HCT116 (cell line): ENCODE data around the gene PHF21A. TPM values are rescaled to one million over a fixed set of nuclear protein-coding genes. Genes with fewer than 3 reads are reported as not detected.

Experiments
- ATAC-seq: fragments of 200-7000 bp; cut with Tn5 transposase; 2 replicates; pipeline ENCODE4 v1.9.1; 2020; ENCODE audit warnings: mild to moderate bottlenecking, moderate library complexity
- BruUV-seq: library from RNA; stranded (reverse); fragments of 400-500 nt; replicated peaks from 2 replicates; lab custom pipeline; 2021; lab: Mats Ljungman, UMichigan
- CTCF ChIA-PET: fragments of 300-600 bp; sonication (Branson Sonifier 250); formaldehyde crosslinking; loops from one replicate; lab custom pipeline; 2021; ENCODE audit warnings: antibody characterized with exemption; lab: Charles Lee
- POLR2A ChIA-PET: fragments of 300-600, 350-600 bp; sonication (Branson Sonifier 250); formaldehyde crosslinking; loops from one replicate; lab custom pipeline; 2021; ENCODE audit warnings: antibody characterized with exemption; lab: Charles Lee
- RAD21 ChIA-PET, 2 experiments: fragments of 300-600 bp; sonication (Branson Sonifier 250); formaldehyde crosslinking; loops; one replicate each; lab custom pipeline; 2023; ENCODE audit warnings: low total read pairs in 2 of 2; ENCODE audit not compliant: uncharacterized antibody in 2 of 2, unreplicated experiment in 2 of 2, low non-redundant PET in 1 of 2; lab: Charles Lee
- DNase-seq: peaks from one replicate; pipeline ENCODE4 v3.0.0-alpha.2; 2010; ENCODE audit warnings: low read depth, low spot score
- H2AFZ ChIP-seq: fragments of 200-600 bp; shearing (Covaris generic), sonication (generic); 2 replicates; pipeline ENCODE4 v1.6.1; 2017; ENCODE audit warnings: low read depth, mixed run types, mixed read lengths, antibody characterized with exemption, low read length; ENCODE audit not compliant: poor library complexity, severe bottlenecking
- H3K27ac ChIP-seq: 2 replicates; pipeline ENCODE4 v1.5.1; 2012; ENCODE audit warnings: low read depth, low read length
- H3K27me3 ChIP-seq: fragments of 200-600 bp; sonication (generic); 2 replicates; pipeline ENCODE4 v1.6.1; 2016; ENCODE audit warnings: mixed run types, low read length, mixed read lengths; ENCODE audit not compliant: insufficient read depth
- H3K36me3 ChIP-seq, 2 experiments: fragments of 200-500 bp in 1 of 2; fragments of 200-600 bp in 1 of 2; sonication (Bioruptor generic) in 1 of 2; sonication (generic) in 1 of 2; 2 replicates each; pipeline versions ENCODE4 v1.5.1 to v1.6.1; 2014 to 2016; ENCODE audit warnings: low read length in 2 of 2, inconsistent platforms in 1 of 2, mixed read lengths in 1 of 2, mixed run types in 1 of 2; ENCODE audit not compliant: insufficient read depth in 2 of 2, control insufficient read depth in 1 of 2
- H3K4me1 ChIP-seq, 2 experiments: fragments of 200-600 bp in 1 of 2; sonication (generic) in 1 of 2; 2 replicates each; pipeline versions ENCODE4 v1.5.1 to v1.6.1; 2012 to 2017; ENCODE audit warnings: low read length in 2 of 2, inconsistent platforms in 1 of 2, mild to moderate bottlenecking in 1 of 2, mixed read lengths in 1 of 2, mixed run types in 1 of 2, moderate library complexity in 1 of 2; ENCODE audit not compliant: insufficient read depth in 2 of 2, control insufficient read depth in 1 of 2
- H3K4me2 ChIP-seq: fragments of 200-600 bp; sonication (generic); 2 replicates; pipeline ENCODE4 v1.6.1; 2017; ENCODE audit warnings: mixed run types, low read length, mixed read lengths
- H3K4me3 ChIP-seq, 2 experiments: fragments of 200-600 bp in 1 of 2; sonication (generic) in 1 of 2; replicated peaks in 1 of 2; 2 replicates each; pipeline ENCODE4 v1.5.1; 2011 to 2016; ENCODE audit warnings: low read length in 2 of 2, control low read depth in 1 of 2, low read depth in 1 of 2, mild to moderate bottlenecking in 1 of 2, mixed read lengths in 1 of 2, mixed run types in 1 of 2
- H3K79me2 ChIP-seq: fragments of 200-600 bp; sonication (generic); 2 replicates; pipeline ENCODE4 v1.6.1; 2017; ENCODE audit warnings: mild to moderate bottlenecking, mixed run types, low read length, moderate library complexity, mixed read lengths; ENCODE audit not compliant: insufficient read depth
- H3K9ac ChIP-seq: fragments of 200-600 bp; sonication (generic); 2 replicates; pipeline ENCODE4 v1.6.1; 2016; ENCODE audit warnings: low read length, mixed read lengths
- H3K9me2 ChIP-seq: fragments of 200-600 bp; sonication (generic), shearing (Covaris generic); 2 replicates; pipeline ENCODE4 v1.6.1; 2017; ENCODE audit warnings: mixed run types, mild to moderate bottlenecking, moderate library complexity; ENCODE audit not compliant: insufficient read depth
- H3K9me3 ChIP-seq, 2 experiments: fragments of 200-500 bp in 1 of 2; fragments of 200-600 bp in 1 of 2; sonication (Bioruptor generic) in 1 of 2; sonication (generic) in 1 of 2; 2 replicates each; pipeline ENCODE4 v1.6.1; 2014 to 2017; ENCODE audit warnings: low read length in 2 of 2, mixed read lengths in 2 of 2, inconsistent platforms in 1 of 2, low read depth in 1 of 2, mild to moderate bottlenecking in 1 of 2, mixed run types in 1 of 2, moderate library complexity in 1 of 2; ENCODE audit not compliant: control insufficient read depth in 1 of 2, insufficient read depth in 1 of 2
- H4K20me1 ChIP-seq: fragments of 200-600 bp; sonication (generic), shearing (Covaris generic); 2 replicates; pipeline ENCODE4 v1.6.1; 2017; ENCODE audit warnings: mixed run types, mild to moderate bottlenecking, moderate library complexity; ENCODE audit not compliant: insufficient read depth
- CEBPB ChIP-seq: IDR thresholded peaks from 2 replicates; pipeline ENCODE4 v1.6.1; 2012; ENCODE audit warnings: low read depth
- EZH2 ChIP-seq: fragments of 200-600 bp; sonication (generic); IDR thresholded peaks from 2 replicates; pipeline ENCODE4 v1.6.1; 2017; ENCODE audit warnings: antibody characterized with exemption, mixed run types
- POLR2A ChIP-seq: IDR thresholded peaks from 2 replicates; pipeline ENCODE4 v1.7.0; 2011; ENCODE audit warnings: borderline replicate concordance; ENCODE audit not compliant: insufficient read depth, insufficient read length; ENCODE audit errors: extremely low read depth
- SIN3A ChIP-seq: IDR thresholded peaks from 2 replicates; pipeline ENCODE4 v1.6.1; 2012; ENCODE audit warnings: low read depth
- SRF ChIP-seq: IDR thresholded peaks from 2 replicates; pipeline ENCODE4 v1.6.1; 2012; ENCODE audit warnings: low read depth
- TCF7L2 ChIP-seq: IDR thresholded peaks from 2 replicates; pipeline ENCODE4 v1.7.0; 2011; ENCODE audit warnings: borderline replicate concordance, inconsistent platforms; ENCODE audit not compliant: insufficient read depth, insufficient read length; ENCODE audit errors: extremely low read depth
- YY1 ChIP-seq: IDR thresholded peaks from 2 replicates; pipeline ENCODE4 v1.6.1; 2011; ENCODE audit warnings: low read length, low read depth, moderate library complexity, mild to moderate bottlenecking; ENCODE audit not compliant: insufficient replicate concordance; ENCODE audit errors: extremely low read depth
- intact Hi-C: fragments of 100-400 bp; cut with micrococcal nuclease; formaldehyde crosslinking; loops from 2 replicates; pipeline ENCODE4 v1.10.0; 2022
- total RNA-seq: library from RNA; stranded (reverse); gene quantifications from one replicate; pipeline ENCODE4 v1.2.1, GENCODE V29; 2021; ENCODE audit not compliant: unreplicated experiment
- TF ChIP-seq, protein P1 (sequence below): IDR thresholded peaks from 2 replicates; pipeline ENCODE4 v1.6.1; 2012; ENCODE audit warnings: low read depth

Gene PHF21A
- total RNA-seq, 1 experiment from 2014 or later: 27.0 TPM

DNA sequence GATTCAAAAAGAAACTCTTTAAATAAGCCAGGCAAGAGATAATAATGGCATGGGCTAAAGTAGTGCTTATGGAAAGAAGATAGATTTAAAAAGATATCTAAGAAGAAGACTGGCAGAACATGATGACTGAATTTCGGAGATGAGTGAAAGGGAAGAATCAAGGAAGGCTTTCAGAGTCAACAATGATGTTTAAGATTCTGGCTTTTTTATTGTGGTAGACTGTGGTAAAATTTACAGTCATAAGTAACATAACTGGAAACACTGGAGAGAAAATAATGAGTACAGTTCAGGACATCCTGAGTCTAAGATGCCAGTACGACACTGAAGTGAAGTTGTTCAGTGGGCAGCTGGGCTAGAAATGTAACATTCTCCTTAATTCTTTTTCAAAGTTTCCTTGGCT, 85.2 kb downstream of the PHF21A start:
- no peak for TF ChIP-seq CEBPB
- TF ChIP-seq SIN3A: no peak
- TF ChIP-seq YY1: no peak
- TF ChIP-seq, protein P1, sequence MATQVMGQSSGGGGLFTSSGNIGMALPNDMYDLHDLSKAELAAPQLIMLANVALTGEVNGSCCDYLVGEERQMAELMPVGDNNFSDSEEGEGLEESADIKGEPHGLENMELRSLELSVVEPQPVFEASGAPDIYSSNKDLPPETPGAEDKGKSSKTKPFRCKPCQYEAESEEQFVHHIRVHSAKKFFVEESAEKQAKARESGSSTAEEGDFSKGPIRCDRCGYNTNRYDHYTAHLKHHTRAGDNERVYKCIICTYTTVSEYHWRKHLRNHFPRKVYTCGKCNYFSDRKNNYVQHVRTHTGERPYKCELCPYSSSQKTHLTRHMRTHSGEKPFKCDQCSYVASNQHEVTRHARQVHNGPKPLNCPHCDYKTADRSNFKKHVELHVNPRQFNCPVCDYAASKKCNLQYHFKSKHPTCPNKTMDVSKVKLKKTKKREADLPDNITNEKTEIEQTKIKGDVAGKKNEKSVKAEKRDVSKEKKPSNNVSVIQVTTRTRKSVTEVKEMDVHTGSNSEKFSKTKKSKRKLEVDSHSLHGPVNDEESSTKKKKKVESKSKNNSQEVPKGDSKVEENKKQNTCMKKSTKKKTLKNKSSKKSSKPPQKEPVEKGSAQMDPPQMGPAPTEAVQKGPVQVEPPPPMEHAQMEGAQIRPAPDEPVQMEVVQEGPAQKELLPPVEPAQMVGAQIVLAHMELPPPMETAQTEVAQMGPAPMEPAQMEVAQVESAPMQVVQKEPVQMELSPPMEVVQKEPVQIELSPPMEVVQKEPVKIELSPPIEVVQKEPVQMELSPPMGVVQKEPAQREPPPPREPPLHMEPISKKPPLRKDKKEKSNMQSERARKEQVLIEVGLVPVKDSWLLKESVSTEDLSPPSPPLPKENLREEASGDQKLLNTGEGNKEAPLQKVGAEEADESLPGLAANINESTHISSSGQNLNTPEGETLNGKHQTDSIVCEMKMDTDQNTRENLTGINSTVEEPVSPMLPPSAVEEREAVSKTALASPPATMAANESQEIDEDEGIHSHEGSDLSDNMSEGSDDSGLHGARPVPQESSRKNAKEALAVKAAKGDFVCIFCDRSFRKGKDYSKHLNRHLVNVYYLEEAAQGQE: no peak
- no peak for TF ChIP-seq TCF7L2
- TF ChIP-seq POLR2A: no peak
- TF ChIP-seq SRF: no peak
- no peak for TF ChIP-seq EZH2
- Histone ChIP-seq H3K4me1 (no peaks in the 10 kb centered on the region), H3K9me3 (no peaks in the 10 kb centered on the region), H3K9me2 (no peaks in the 10 kb centered on the region), H4K20me1 (no peaks in the 10 kb centered on the region), H3K27ac (no peak overlapping the region), H3K9ac (no peak overlapping the region), H3K4me2 (no peak overlapping the region), H3K4me3 (no peak overlapping the region), H3K79me2 (no peaks in the 10 kb centered on the region), H2AFZ (no peak overlapping the region), H3K36me3 (no peaks in the 10 kb centered on the region), H3K27me3 (no peaks in the 10 kb centered on the region)
- ATAC-seq (no peak), DNase-seq (no peak)
- POLR2A ChIA-PET: no interaction called here
- RAD21 ChIA-PET: no interaction called here
- BruUV-seq: no TSS peak
- CTCF ChIA-PET: no interaction called here
- intact Hi-C loops: no loop called here
